ENCODE data around the gene SEPTIN10.

SEPTIN10 gene

DNA sequence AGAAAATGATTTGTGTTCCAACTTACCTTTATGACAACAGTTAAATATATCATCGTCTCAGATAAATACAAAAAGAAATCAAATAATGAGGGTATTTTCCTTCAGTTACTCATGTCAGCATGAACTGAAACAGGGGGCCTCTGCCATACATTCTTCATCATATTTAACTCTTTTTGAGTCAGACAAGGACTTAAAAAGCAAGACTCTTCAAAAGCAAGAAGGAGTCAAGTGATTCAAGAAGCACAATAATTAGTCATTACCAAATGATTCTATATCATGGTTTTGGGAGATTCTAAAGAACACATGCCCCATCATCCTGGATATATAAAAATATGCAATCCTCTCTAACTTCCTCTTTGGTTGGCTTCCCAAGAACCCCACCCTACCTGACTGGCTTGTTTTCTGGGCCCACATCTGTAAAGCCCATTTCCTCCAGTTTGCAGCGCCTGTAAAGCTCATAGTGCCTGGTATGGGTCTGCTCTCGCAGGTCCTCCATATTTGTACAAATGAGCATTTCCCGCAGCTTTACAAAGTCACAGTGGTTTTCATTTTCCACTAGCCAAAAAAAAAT lies 49.7 kb downstream of the SEPTIN10 start:
- H3K36me3 ChIP-seq (ENCODE audit: insufficient read depth, low read length), result no peaks in the 10 kb centered on the region

DNA sequence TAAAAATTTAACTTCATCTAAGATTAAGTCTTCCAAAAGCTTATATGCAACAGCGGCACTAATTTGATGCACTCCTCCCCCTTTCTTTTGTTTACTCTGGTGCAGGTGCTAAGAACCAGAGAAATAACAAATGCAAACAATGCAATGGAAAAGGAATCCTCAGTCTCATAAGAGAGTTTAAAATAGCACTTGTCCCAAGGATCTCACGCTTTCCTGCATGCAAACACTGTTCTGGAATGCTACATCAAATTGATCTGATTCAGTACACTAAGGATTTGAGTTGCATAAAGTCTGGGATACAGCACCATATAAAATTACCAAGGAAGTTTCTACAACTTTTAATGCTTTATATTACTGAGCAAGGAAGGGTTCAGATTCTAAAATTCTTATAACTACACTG lies 50.5 kb downstream of the SEPTIN10 start:
- no peak overlapping the region for H2AFZ ChIP-seq (ENCODE audit: low read length)
- H3K9me3 ChIP-seq (ENCODE audit: insufficient read depth, low read depth, low read length), result no peaks in the 10 kb centered on the region
- H3K79me2 ChIP-seq (ENCODE audit: insufficient read depth, low read length), result no peaks in the 10 kb centered on the region
- H3K4me3 ChIP-seq (ENCODE audit: low read length, poor library complexity, severe bottlenecking), result no peak overlapping the region
- H3K4me2 ChIP-seq (ENCODE audit: low read depth, low read length, poor library complexity, severe bottlenecking), result no peak overlapping the region
- no peaks in the 10 kb centered on the region for H3K4me1 ChIP-seq (ENCODE audit: insufficient read depth, low read length, poor library complexity, severe bottlenecking)
- no peaks in the 10 kb centered on the region for H3F3A ChIP-seq (ENCODE audit: low read depth)
- no peak for TF ChIP-seq EZH2phosphoT487 (IDR thresholded peaks at IDR 0.05; ENCODE audit: borderline replicate concordance)
- TF ChIP-seq, protein P1, sequence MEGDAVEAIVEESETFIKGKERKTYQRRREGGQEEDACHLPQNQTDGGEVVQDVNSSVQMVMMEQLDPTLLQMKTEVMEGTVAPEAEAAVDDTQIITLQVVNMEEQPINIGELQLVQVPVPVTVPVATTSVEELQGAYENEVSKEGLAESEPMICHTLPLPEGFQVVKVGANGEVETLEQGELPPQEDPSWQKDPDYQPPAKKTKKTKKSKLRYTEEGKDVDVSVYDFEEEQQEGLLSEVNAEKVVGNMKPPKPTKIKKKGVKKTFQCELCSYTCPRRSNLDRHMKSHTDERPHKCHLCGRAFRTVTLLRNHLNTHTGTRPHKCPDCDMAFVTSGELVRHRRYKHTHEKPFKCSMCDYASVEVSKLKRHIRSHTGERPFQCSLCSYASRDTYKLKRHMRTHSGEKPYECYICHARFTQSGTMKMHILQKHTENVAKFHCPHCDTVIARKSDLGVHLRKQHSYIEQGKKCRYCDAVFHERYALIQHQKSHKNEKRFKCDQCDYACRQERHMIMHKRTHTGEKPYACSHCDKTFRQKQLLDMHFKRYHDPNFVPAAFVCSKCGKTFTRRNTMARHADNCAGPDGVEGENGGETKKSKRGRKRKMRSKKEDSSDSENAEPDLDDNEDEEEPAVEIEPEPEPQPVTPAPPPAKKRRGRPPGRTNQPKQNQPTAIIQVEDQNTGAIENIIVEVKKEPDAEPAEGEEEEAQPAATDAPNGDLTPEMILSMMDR (conservative IDR thresholded peaks at IDR 0.05; ENCODE audit: low read length), result no peak
- no peaks in the 10 kb centered on the region for H4K20me1 ChIP-seq (ENCODE audit: insufficient read depth, low read length, poor library complexity, severe bottlenecking)
- no peaks in the 10 kb centered on the region for H3K36me3 ChIP-seq (ENCODE audit: insufficient read depth, low read length)
- no peaks in the 10 kb centered on the region for H3K27me3 ChIP-seq (ENCODE audit: insufficient read depth, low read length, poor library complexity, severe bottlenecking)
- no peaks in the 10 kb centered on the region for H3K9me2 ChIP-seq (replicated peaks; ENCODE audit: low read depth, low read length)
- H3K9ac ChIP-seq (ENCODE audit: low read depth, low read length, poor library complexity, severe bottlenecking), result no peak overlapping the region

More for the DNA sequence above, 49.7 kb downstream of the SEPTIN10 start:
- no peak overlapping the region for H3K9ac ChIP-seq (ENCODE audit: low read depth, low read length, poor library complexity, severe bottlenecking)
- H3F3A ChIP-seq (ENCODE audit: low read depth), result no peaks in the 10 kb centered on the region
- no peaks in the 10 kb centered on the region for H3K9me3 ChIP-seq (ENCODE audit: insufficient read depth, low read depth, low read length)
- H3K79me2 ChIP-seq (ENCODE audit: insufficient read depth, low read length), result no peaks in the 10 kb centered on the region
- H3K9me2 ChIP-seq (replicated peaks; ENCODE audit: low read depth, low read length), result no peaks in the 10 kb centered on the region
- no peak overlapping the region for H3K4me3 ChIP-seq (ENCODE audit: low read length, poor library complexity, severe bottlenecking)
- TF ChIP-seq EZH2phosphoT487 (IDR thresholded peaks at IDR 0.05; ENCODE audit: borderline replicate concordance), result no peak
- TF ChIP-seq, protein P1 (conservative IDR thresholded peaks at IDR 0.05; ENCODE audit: low read length), result no peak
- H2AFZ ChIP-seq (ENCODE audit: low read length), result no peak overlapping the region
- H3K27me3 ChIP-seq (ENCODE audit: insufficient read depth, low read length, poor library complexity, severe bottlenecking), result no peaks in the 10 kb centered on the region
- H3K4me2 ChIP-seq (ENCODE audit: low read depth, low read length, poor library complexity, severe bottlenecking), result no peak overlapping the region
- H3K4me1 ChIP-seq (ENCODE audit: insufficient read depth, low read length, poor library complexity, severe bottlenecking), result no peaks in the 10 kb centered on the region
- no peaks in the 10 kb centered on the region for H4K20me1 ChIP-seq (ENCODE audit: insufficient read depth, low read length, poor library complexity, severe bottlenecking)

DNA sequence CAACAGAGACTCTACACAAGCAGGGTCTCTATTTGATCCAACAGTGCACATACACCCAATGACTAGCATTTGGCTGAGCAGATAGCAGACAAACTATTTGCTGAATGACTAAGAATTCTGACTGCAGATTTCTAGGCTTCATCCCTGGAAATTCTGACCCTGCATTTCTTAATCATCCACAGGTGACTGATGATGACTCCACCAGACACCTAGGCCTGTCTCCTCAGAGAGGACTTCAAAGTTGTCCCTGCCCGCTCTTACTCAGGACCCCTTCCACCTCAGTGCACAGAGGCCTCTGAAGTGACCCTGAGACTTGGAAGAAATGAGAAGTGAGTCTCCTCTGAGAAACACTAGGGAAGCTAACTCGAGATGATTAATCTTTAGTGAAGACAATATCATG lies 51.3 kb downstream of the SEPTIN10 start:
- no peak overlapping the region for H2AFZ ChIP-seq (ENCODE audit: low read length)
- no peaks in the 10 kb centered on the region for H3K9me3 ChIP-seq (ENCODE audit: insufficient read depth, low read depth, low read length)
- H3K9ac ChIP-seq (ENCODE audit: low read depth, low read length, poor library complexity, severe bottlenecking), result no peak overlapping the region
- no peaks in the 10 kb centered on the region for H3K36me3 ChIP-seq (ENCODE audit: insufficient read depth, low read length)
- no peak overlapping the region for H3K4me2 ChIP-seq (ENCODE audit: low read depth, low read length, poor library complexity, severe bottlenecking)
- H3K79me2 ChIP-seq (ENCODE audit: insufficient read depth, low read length), result no peaks in the 10 kb centered on the region
- H3F3A ChIP-seq (ENCODE audit: low read depth), result no peaks in the 10 kb centered on the region
- H3K4me1 ChIP-seq (ENCODE audit: insufficient read depth, low read length, poor library complexity, severe bottlenecking), result no peaks in the 10 kb centered on the region
- no peaks in the 10 kb centered on the region for H3K9me2 ChIP-seq (replicated peaks; ENCODE audit: low read depth, low read length)
- no peak overlapping the region for H3K4me3 ChIP-seq (ENCODE audit: low read length, poor library complexity, severe bottlenecking)
- no peaks in the 10 kb centered on the region for H4K20me1 ChIP-seq (ENCODE audit: insufficient read depth, low read length, poor library complexity, severe bottlenecking)
- no peaks in the 10 kb centered on the region for H3K27me3 ChIP-seq (ENCODE audit: insufficient read depth, low read length, poor library complexity, severe bottlenecking)
- TF ChIP-seq EZH2phosphoT487 (IDR thresholded peaks at IDR 0.05; ENCODE audit: borderline replicate concordance), result no peak
- TF ChIP-seq, protein P1 (conservative IDR thresholded peaks at IDR 0.05; ENCODE audit: low read length), result no peak

Measured in Loucy (cell line).